Activated CD4-positive, alpha-beta T cell treated with anti-CD3 and anti-CD28 coated beads, Interleukin-2, amount 10 ng/mL, durations not matched to agents 24 days and 14 days (primary cell): Measurements from ENCODE around the gene PLCB1. TPM values are rescaled to one million over a fixed set of nuclear protein-coding genes. Genes with fewer than 3 reads are reported as not detected.

Source experiments
- DNase-seq: peaks from one replicate; pipeline ENCODE4 v3.0.0; 2022
- H3K27ac Mint-ChIP-seq: one replicate; pipeline ENCODE4 v1.8.0; 2022; ENCODE audit warnings: mild to moderate bottlenecking, mixed read lengths
- H3K27me3 Mint-ChIP-seq: one replicate; pipeline ENCODE4 v1.8.0; 2022; ENCODE audit warnings: mixed read lengths
- H3K36me3 Mint-ChIP-seq: one replicate; pipeline ENCODE4 v1.8.0; 2022; ENCODE audit warnings: low read depth, mild to moderate bottlenecking, mixed read lengths
- H3K4me1 Mint-ChIP-seq: one replicate; pipeline ENCODE4 v1.8.0; 2021; ENCODE audit warnings: mixed read lengths
- H3K4me3 Mint-ChIP-seq: one replicate; pipeline ENCODE4 v1.8.0; 2022; ENCODE audit warnings: mild to moderate bottlenecking, moderate library complexity, mixed read lengths
- H3K9me3 Mint-ChIP-seq: one replicate; pipeline ENCODE4 v1.8.0; 2021; ENCODE audit warnings: mixed read lengths
- intact Hi-C: fragments of 100-400 bp; cut with micrococcal nuclease; formaldehyde crosslinking; loops from one replicate; pipeline ENCODE4 v1.15.1; 2023
- total RNA-seq: library from RNA; stranded (reverse); gene quantifications from 2 replicates; pipeline ENCODE4 v1.2.3, GENCODE V29; 2022

Gene PLCB1
- total RNA-seq, 1 donor from 2014 or later, result 1.2 TPM

GRCh38 chr20:8390500-8390899 lies 258.4 kb downstream of the PLCB1 start:
- no peak for DNase-seq
- Mint-ChIP-seq H3K36me3 (no peaks in the 10 kb centered on the region), H3K27ac (no peak overlapping the region), H3K4me3 (no peak overlapping the region), H3K9me3 (no peaks in the 10 kb centered on the region), H3K4me1 (peaks cover 4% of the 10 kb centered on the region), H3K27me3 (no peaks in the 10 kb centered on the region)
- intact Hi-C loops, result no loop called here

- Mint-ChIP-seq H3K4me3 (no peak overlapping the region), H3K27ac (no peak overlapping the region), H3K4me1 (peaks cover 4% of the 10 kb centered on the region), H3K9me3 (no peaks in the 10 kb centered on the region), H3K36me3 (no peaks in the 10 kb centered on the region), H3K27me3 (peaks cover 3% of the 10 kb centered on the region)
- intact Hi-C loops, result no loop called here
- DNase-seq, result no peak
These were observed 261.3 kb downstream of the PLCB1 start for GRCh38 chr20:8393381-8393780.

- intact Hi-C loops, result no loop called here
These were observed 262.4 kb downstream of the PLCB1 start for GRCh38 chr20:8394308-8394945.

GRCh38 chr20:8395956-8396355 lies 263.9 kb downstream of the PLCB1 start:
- no peaks in the 10 kb centered on the region for H3K36me3 Mint-ChIP-seq
- DNase-seq, result no peak
- no peaks in the 10 kb centered on the region for H3K9me3 Mint-ChIP-seq
- intact Hi-C loops, result no loop called here
- peaks cover 11% of the 10 kb centered on the region for H3K4me1 Mint-ChIP-seq
- peaks cover 3% of the 10 kb centered on the region for H3K27me3 Mint-ChIP-seq
- H3K4me3 Mint-ChIP-seq, result no peak overlapping the region
- H3K27ac Mint-ChIP-seq, result no peak overlapping the region

More at GRCh38 chr20:8394308-8394945, 262.4 kb downstream of the PLCB1 start:
- peaks cover 4% of the 10 kb centered on the region for H3K4me1 Mint-ChIP-seq
- H3K9me3 Mint-ChIP-seq, result no peaks in the 10 kb centered on the region
- DNase-seq, result no peak
- H3K27ac Mint-ChIP-seq, result no peak overlapping the region
- no peak overlapping the region for H3K4me3 Mint-ChIP-seq
- H3K27me3 Mint-ChIP-seq, result peaks cover 3% of the 10 kb centered on the region
- no peaks in the 10 kb centered on the region for H3K36me3 Mint-ChIP-seq

- DNase-seq, result no peak
- intact Hi-C loops, result no loop called here
- peaks cover 3% of the 10 kb centered on the region for H3K27me3 Mint-ChIP-seq
- no peak overlapping the region for H3K27ac Mint-ChIP-seq
- H3K9me3 Mint-ChIP-seq, result no peaks in the 10 kb centered on the region
- no peak overlapping the region for H3K4me3 Mint-ChIP-seq
- H3K4me1 Mint-ChIP-seq, result peaks cover 11% of the 10 kb centered on the region
- no peaks in the 10 kb centered on the region for H3K36me3 Mint-ChIP-seq
These were observed 266.4 kb downstream of the PLCB1 start for GRCh38 chr20:8398263-8399051.

GRCh38 chr20:8399947-8400346 lies 267.9 kb downstream of the PLCB1 start:
- Mint-ChIP-seq H3K36me3 (no peaks in the 10 kb centered on the region), H3K27me3 (peaks cover 3% of the 10 kb centered on the region), H3K27ac (no peak overlapping the region), H3K4me3 (no peak overlapping the region), H3K9me3 (no peaks in the 10 kb centered on the region), H3K4me1 (peaks cover 7% of the 10 kb centered on the region)
- peak; percentile 55 for DNase-seq
- intact Hi-C loops, result loop anchor here (5.0 kb wide), 1 partner anchor 188 kb away; no protein-coding TSS in a partner anchor

GRCh38 chr20:8400486-8400885 lies 268.4 kb downstream of the PLCB1 start:
- peaks cover 7% of the 10 kb centered on the region for H3K4me1 Mint-ChIP-seq
- no peak overlapping the region for H3K27ac Mint-ChIP-seq
- H3K9me3 Mint-ChIP-seq, result no peaks in the 10 kb centered on the region
- H3K4me3 Mint-ChIP-seq, result no peak overlapping the region
- H3K36me3 Mint-ChIP-seq, result no peaks in the 10 kb centered on the region
- intact Hi-C loops, result loop anchor here (5.0 kb wide), 1 partner anchor 188 kb away; no protein-coding TSS in a partner anchor
- peaks cover 3% of the 10 kb centered on the region for H3K27me3 Mint-ChIP-seq
- no peak for DNase-seq

- Mint-ChIP-seq H3K9me3 (no peaks in the 10 kb centered on the region), H3K36me3 (no peaks in the 10 kb centered on the region), H3K4me1 (peaks cover 7% of the 10 kb centered on the region), H3K4me3 (no peak overlapping the region), H3K27me3 (no peaks in the 10 kb centered on the region), H3K27ac (no peak overlapping the region)
- DNase-seq, result no peak
- intact Hi-C loops, result loop anchor here (5.0 kb wide), 1 partner anchor 189 kb away; no protein-coding TSS in a partner anchor
These were observed 269.5 kb downstream of the PLCB1 start for GRCh38 chr20:8401556-8401955.

GRCh38 chr20:8402798-8403197 lies 270.7 kb downstream of the PLCB1 start:
- intact Hi-C loops, result loop anchor here (5.0 kb wide), 1 partner anchor 190 kb away; no protein-coding TSS in a partner anchor
- no peak for DNase-seq
- no peak overlapping the region for H3K27ac Mint-ChIP-seq
- H3K27me3 Mint-ChIP-seq, result no peaks in the 10 kb centered on the region
- no peaks in the 10 kb centered on the region for H3K36me3 Mint-ChIP-seq
- H3K9me3 Mint-ChIP-seq, result no peaks in the 10 kb centered on the region
- peaks cover 7% of the 10 kb centered on the region for H3K4me1 Mint-ChIP-seq
- no peak overlapping the region for H3K4me3 Mint-ChIP-seq

GRCh38 chr20:8404912-8405635 lies 273.0 kb downstream of the PLCB1 start:
- no peak overlapping the region for H3K27ac Mint-ChIP-seq
- H3K4me1 Mint-ChIP-seq, result peaks cover 3% of the 10 kb centered on the region
- no peaks in the 10 kb centered on the region for H3K36me3 Mint-ChIP-seq
- H3K27me3 Mint-ChIP-seq, result no peaks in the 10 kb centered on the region
- intact Hi-C loops, result loop anchor here (5.0 kb wide), 2 partner anchors 47 to 193 kb away; no protein-coding TSS in a partner anchor
- no peak for DNase-seq
- H3K4me3 Mint-ChIP-seq, result no peak overlapping the region
- H3K9me3 Mint-ChIP-seq, result no peaks in the 10 kb centered on the region

- Mint-ChIP-seq H3K27ac (no peak overlapping the region), H3K9me3 (no peaks in the 10 kb centered on the region), H3K4me3 (no peak overlapping the region), H3K36me3 (no peaks in the 10 kb centered on the region), H3K27me3 (no peaks in the 10 kb centered on the region), H3K4me1 (no peaks in the 10 kb centered on the region)
- intact Hi-C loops, result loop anchor here (5.0 kb wide), 1 partner anchor 46 kb away; no protein-coding TSS in a partner anchor
- DNase-seq, result no peak
These were observed 274.3 kb downstream of the PLCB1 start for GRCh38 chr20:8406391-8406790.

- Mint-ChIP-seq H3K9me3 (no peaks in the 10 kb centered on the region), H3K27me3 (no peaks in the 10 kb centered on the region), H3K4me3 (no peak overlapping the region), H3K27ac (no peak overlapping the region), H3K4me1 (no peaks in the 10 kb centered on the region), H3K36me3 (no peaks in the 10 kb centered on the region)
- intact Hi-C loops, result loop anchor here (5.0 kb wide), 1 partner anchor 44 kb away; no protein-coding TSS in a partner anchor
- no peak for DNase-seq
These were observed 276.7 kb downstream of the PLCB1 start for GRCh38 chr20:8408587-8409307.

- Mint-ChIP-seq H3K4me3 (no peak overlapping the region), H3K27me3 (no peaks in the 10 kb centered on the region), H3K27ac (no peak overlapping the region), H3K4me1 (no peaks in the 10 kb centered on the region), H3K9me3 (no peaks in the 10 kb centered on the region), H3K36me3 (no peaks in the 10 kb centered on the region)
- intact Hi-C loops, result no loop called here
- DNase-seq, result no peak
These were observed 281.6 kb downstream of the PLCB1 start for GRCh38 chr20:8413691-8414090.
